ENCODE data around the gene KRT4. TPM values are rescaled to one million over a fixed set of nuclear protein-coding genes. Genes with fewer than 3 reads are reported as not detected.

Gene KRT4
- total RNA-seq, 1 donor from 2014 or later = not detected

DNA sequence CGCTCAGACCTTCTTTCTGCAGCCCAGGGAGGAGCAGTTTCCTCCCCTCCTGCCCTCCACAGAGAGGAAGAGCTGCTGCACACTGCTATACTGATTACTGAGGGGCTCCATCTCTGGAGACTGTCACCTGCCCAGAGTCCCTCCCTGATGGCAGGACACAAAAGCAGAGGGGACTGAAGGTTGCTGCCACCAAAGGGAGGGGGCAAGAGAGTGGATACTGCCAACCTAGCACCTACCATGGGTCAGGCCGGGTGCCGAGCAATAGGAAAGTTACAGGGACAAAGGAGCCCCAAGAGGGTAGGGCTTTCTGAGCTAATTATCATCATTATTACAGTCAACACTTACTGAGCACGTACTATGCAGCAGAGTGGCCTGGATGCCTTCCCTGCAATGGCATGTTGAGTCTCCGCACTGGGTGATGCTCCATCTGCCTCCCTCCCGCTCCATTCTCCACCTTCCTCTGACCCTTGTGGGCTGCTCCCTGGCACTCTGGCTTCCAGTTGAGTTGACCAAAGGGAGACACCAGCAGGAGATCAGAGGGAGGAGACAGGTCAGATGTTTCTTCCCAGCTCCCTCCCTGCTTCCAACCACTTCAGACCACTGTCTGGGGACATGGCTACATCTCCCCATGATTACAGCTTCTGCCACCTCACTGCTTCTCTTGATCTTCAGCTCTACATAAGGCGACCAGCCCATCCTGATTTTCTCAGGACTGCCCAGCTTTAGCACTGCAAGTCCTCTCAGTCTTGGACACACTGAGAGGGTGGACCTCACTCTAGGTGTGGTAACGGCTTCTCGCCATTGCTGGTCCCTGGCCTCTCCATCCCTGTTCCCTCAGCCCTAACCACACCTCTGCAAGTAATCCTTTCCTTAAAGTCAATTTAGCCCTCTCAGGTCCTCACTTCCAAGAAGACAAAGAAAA lies 22.8 kb upstream of the KRT4 start:
- TF ChIP-seq, protein P1, sequence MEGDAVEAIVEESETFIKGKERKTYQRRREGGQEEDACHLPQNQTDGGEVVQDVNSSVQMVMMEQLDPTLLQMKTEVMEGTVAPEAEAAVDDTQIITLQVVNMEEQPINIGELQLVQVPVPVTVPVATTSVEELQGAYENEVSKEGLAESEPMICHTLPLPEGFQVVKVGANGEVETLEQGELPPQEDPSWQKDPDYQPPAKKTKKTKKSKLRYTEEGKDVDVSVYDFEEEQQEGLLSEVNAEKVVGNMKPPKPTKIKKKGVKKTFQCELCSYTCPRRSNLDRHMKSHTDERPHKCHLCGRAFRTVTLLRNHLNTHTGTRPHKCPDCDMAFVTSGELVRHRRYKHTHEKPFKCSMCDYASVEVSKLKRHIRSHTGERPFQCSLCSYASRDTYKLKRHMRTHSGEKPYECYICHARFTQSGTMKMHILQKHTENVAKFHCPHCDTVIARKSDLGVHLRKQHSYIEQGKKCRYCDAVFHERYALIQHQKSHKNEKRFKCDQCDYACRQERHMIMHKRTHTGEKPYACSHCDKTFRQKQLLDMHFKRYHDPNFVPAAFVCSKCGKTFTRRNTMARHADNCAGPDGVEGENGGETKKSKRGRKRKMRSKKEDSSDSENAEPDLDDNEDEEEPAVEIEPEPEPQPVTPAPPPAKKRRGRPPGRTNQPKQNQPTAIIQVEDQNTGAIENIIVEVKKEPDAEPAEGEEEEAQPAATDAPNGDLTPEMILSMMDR (conservative IDR thresholded peaks at IDR 0.05; ENCODE audit: low read depth, low read length) = no peak
- no peak for DNase-seq (ENCODE audit: low read depth)
- no peak overlapping the region for H3K4me3 ChIP-seq (ENCODE audit: low read depth, low read length)

DNA sequence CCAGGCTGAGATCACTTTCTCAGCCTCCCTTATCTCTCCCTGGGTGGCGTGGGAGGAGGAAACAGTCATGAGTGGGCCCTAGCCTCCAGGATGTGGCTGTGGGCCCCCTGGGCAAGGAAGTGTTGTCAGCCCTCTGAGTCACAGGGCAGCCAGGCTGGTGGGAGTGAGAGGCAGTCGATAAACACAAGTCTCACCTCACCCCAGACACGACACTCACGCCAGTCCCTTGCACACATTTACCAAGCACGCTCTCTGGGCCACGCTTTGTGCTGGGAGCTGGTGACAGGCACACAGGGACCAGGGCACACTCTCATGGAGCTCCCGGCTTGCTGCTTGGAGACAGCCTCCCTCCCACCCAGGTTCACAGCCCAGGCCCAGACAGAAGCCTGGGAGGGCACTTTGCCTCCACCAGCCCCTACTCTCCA lies 22.1 kb upstream of the KRT4 start:
- TF ChIP-seq, protein P1 (conservative IDR thresholded peaks at IDR 0.05; ENCODE audit: low read depth, low read length) = no peak
- H3K4me3 ChIP-seq (ENCODE audit: low read depth, low read length) = no peak overlapping the region
- DNase-seq (ENCODE audit: low read depth) = no peak

DNA sequence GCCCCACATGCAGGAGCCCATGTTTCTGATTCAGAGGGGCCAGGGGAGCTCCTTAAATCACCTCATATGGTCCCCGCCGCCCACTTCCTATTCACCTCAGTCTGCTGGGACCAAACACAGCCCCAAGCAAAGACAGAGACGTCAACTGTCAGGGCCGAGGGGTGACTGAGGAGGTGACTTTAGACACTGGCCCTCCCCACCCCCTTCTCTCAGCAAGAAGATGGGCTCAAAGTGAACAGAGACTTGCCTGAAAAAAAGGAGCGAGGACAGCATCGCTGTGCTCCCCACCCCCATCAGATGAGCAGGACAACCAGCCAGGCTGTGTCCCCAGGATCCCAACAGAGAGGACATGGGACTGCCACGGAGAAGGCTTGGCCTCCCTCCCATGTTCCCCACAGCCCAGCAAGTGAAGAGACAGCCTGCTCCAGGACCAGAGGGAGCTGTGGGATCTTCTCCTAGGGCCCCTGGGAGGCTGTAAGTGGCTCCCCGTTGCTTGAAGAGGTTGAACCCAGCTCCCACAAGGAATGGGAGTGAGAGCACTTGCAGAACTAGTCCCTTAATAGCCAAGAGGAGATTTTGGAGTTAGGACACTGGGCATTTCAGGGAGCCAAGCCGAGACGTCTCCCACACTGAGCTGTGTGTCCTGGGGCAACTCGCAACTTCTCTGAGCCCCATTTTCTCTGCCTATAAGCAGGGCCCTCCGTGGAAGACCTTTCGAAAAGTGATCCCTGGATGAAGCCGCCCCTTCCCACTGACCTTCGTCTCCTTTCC lies 21.5 kb upstream of the KRT4 start:
- TF ChIP-seq, protein P1 (conservative IDR thresholded peaks at IDR 0.05; ENCODE audit: low read depth, low read length) = no peak
- no peak for DNase-seq (ENCODE audit: low read depth)
- H3K4me3 ChIP-seq (ENCODE audit: low read depth, low read length) = no peak overlapping the region

DNA sequence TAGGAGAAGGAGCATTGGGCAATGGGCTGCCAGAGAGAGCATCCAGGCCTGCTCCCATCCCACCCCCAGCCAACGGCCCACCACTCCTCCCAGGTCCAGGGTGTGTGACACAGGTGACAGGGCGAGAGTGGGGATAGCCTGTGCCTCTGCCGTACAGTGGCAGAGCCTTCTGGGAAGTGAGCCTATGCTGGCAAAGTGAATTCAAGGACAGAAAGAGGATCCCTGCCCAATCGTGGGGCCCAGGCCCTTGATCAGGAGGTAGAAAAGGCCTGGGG lies 20.7 kb upstream of the KRT4 start:
- no peak overlapping the region for H3K4me3 ChIP-seq (ENCODE audit: low read depth, low read length)
- no peak for DNase-seq (ENCODE audit: low read depth)
- TF ChIP-seq, protein P1 (conservative IDR thresholded peaks at IDR 0.05; ENCODE audit: low read depth, low read length) = no peak

DNA sequence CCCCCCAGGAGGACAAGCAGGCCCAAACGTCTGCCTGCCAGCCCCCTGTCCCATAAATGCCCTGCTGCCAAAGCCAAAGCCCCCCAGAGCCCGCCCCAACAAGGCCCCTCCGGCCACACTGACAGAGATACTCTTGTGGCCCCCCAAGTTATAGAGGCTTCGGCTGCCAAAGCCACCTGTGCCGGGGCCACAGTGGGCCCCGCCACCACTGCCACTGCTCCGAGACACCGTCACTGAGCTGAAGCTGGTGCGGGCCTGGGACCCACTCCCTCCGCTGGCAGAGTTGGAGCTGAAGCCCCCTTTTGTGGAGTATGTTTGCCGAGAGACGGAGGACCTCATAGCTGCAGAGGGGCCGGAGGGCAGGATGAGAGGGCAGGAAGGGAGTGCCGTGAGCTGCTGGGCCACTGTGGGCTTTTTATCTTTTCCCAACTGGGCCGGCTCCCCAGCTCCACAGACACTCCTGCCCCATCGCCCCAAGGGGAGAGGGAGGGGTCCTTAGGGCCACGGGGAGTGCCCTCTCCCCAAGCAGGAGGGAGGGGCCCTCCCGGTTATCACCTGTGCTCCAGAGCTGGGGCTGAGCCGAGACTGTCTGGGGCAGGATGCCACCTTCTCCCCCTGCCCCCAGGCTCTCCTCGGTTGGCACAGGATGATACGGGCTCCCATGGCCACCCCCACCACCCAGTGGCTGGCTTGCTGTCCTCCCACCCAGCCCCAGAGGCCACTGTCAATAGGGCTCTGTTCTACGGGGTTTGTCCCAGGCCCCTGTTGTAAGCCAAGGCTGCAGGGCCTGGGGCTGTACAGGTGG lies 20.2 kb upstream of the KRT4 start, which contains the start of gene KRT79:
KRT79 (minus strand) TSS at position 390 of the 805 bp plus-strand sequence; CDS start at position 339, 51 bp downstream.
- no peak for DNase-seq (ENCODE audit: low read depth)
- TF ChIP-seq, protein P1 (conservative IDR thresholded peaks at IDR 0.05; ENCODE audit: low read depth, low read length) = no peak
- H3K4me3 ChIP-seq (ENCODE audit: low read depth, low read length) = no peak within 1 kb of the TSS

DNA sequence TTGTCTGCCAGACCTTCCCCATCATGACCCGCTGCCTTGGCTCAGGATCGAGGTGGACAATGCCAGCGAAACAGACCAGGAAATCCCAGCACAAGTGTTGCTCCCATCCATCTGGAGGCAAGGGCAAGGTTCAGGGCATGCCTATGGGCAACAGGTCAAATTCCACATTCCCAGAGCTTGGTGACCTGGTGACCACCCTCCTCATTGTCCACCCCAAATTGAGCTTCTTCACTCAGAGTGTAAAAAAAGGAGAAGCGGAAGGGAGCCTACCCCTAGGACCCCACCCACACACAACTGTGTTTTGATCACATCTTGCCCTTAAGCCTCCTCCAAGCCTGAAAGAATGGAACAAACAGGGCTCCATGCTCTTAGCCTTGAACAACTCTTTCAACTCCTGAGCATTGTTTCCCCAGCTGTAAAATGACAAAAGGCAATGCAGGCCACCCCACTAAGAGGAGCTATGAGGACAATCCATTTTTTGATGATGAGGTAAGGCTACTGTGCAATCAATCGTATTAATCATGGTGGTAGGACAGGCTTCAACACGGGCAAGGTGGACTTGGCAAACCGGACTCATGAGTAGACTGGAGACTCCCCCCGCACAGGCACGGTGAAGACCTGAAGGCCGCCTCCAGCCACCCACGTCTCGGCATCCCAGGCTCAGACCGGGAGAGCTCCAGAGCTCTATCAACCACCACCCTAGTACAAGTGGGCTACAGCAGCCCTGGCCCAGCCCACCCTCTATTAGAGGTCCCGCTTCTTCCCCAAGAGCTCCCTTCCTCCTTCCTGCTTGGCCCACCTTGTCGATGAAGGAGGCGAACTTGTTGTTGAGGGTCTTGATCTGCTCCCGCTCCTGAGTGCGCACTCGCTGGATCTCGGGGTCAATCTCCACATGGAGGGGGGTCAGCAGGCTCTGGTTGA lies 19.3 kb upstream of the KRT4 start:
- H3K4me3 ChIP-seq (ENCODE audit: low read depth, low read length) = no peak overlapping the region
- no peak for DNase-seq (ENCODE audit: low read depth)
- TF ChIP-seq, protein P1 (conservative IDR thresholded peaks at IDR 0.05; ENCODE audit: low read depth, low read length) = no peak
